Glutamatergic neuron (in vitro differentiated cells): ENCODE data around the gene VARS1. TPM values are rescaled to one million over a fixed set of nuclear protein-coding genes. Genes with fewer than 3 reads are reported as not detected.
"Not testable (repeated sequence)": the region's sequence is repeated elsewhere in the genome, so short reads cannot be mapped to it uniquely, and the experiment has no call there.

Source experiments
- DNase-seq: peaks from one replicate; pipeline ENCODE4 v3.0.0; 2022
- H3K27ac Mint-ChIP-seq: one replicate; pipeline ENCODE4 v1.8.0; 2020; ENCODE audit warnings: mild to moderate bottlenecking, mixed read lengths, inconsistent platforms; ENCODE audit not compliant: unreplicated experiment
- H3K27me3 Mint-ChIP-seq: one replicate; pipeline ENCODE4 v1.8.0; 2020; ENCODE audit warnings: mild to moderate bottlenecking, moderate library complexity, mixed read lengths, inconsistent platforms; ENCODE audit not compliant: unreplicated experiment
- H3K36me3 Mint-ChIP-seq: one replicate; pipeline ENCODE4 v1.8.0; 2020; ENCODE audit warnings: mild to moderate bottlenecking, mixed read lengths, inconsistent platforms; ENCODE audit not compliant: unreplicated experiment
- H3K4me1 Mint-ChIP-seq: one replicate; pipeline ENCODE4 v1.8.0; 2020; ENCODE audit warnings: mild to moderate bottlenecking, low read depth, mixed read lengths, inconsistent platforms; ENCODE audit not compliant: unreplicated experiment
- H3K4me3 Mint-ChIP-seq: one replicate; pipeline ENCODE4 v1.8.0; 2020; ENCODE audit warnings: mild to moderate bottlenecking, mixed read lengths, inconsistent platforms; ENCODE audit not compliant: unreplicated experiment
- H3K9me3 Mint-ChIP-seq: one replicate; pipeline ENCODE4 v1.8.0; 2020; ENCODE audit warnings: mild to moderate bottlenecking, moderate library complexity, mixed read lengths, inconsistent platforms; ENCODE audit not compliant: unreplicated experiment
- CTCF ChIP-seq: fragments of 200-600 bp; sonication (generic); IDR thresholded peaks from one replicate; pipeline ENCODE4 v1.5.0; 2021; ENCODE audit not compliant: partially characterized antibody, unreplicated experiment
- long read RNA-seq: library from polyadenylated mRNA; unstranded; transcript quantifications from one replicate; pipeline ENCODE4 v2.0.0, GENCODE V29; 2020; ENCODE audit not compliant: unreplicated experiment
- total RNA-seq: library from RNA; stranded (reverse); fragmentation: NEBNext Ultra II Directional; extraction: Animal tissue kit (Norgen Biotek cat#: 25700); gene quantifications from one replicate; pipeline ENCODE4 v1.2.1, GENCODE V29; 2021; ENCODE audit not compliant: unreplicated experiment

Gene VARS1
- total RNA-seq: 204 TPM
- long read RNA-seq, full-length matches to known transcripts: 16 of 35 reads
- long read RNA-seq, partial matches to known transcripts: 16 of 35 reads
- long read RNA-seq, other reads (novel, unspliced or antisense): 3 of 35 reads

GRCh38 chr6:31795616-31796298 is at the start of gene VARS1:
Gene VARS1, minus strand, starts transcription at chr6:31795752. Its CDS starts 535 bp downstream, at chr6:31795217.
- peak; percentile 91 for DNase-seq
- Mint-ChIP-seq H3K4me1 (peaks cover 18% of the 10 kb centered on the region), H3K9me3 (peaks cover 15% of the 10 kb centered on the region), H3K27ac (peak within 1 kb of the TSS; percentile 100), H3K4me3 (peak within 1 kb of the TSS; percentile 94), H3K36me3 (peaks cover under 1% of the 10 kb centered on the region), H3K27me3 (peaks cover 9% of the 10 kb centered on the region)
- TF ChIP-seq CTCF: peak; percentile 78

- Mint-ChIP-seq H3K27ac (no peak overlapping the region), H3K36me3 (no peaks in the 10 kb centered on the region), H3K4me1 (no peaks in the 10 kb centered on the region), H3K9me3 (peaks cover 2% of the 10 kb centered on the region), H3K4me3 (no peak overlapping the region), H3K27me3 (peaks cover 5% of the 10 kb centered on the region)
- DNase-seq: no peak
- TF ChIP-seq CTCF: no peak
Measured at GRCh38 chr6:31844507-31844906, 49.0 kb upstream of the VARS1 start.

- Mint-ChIP-seq H3K36me3 (no peaks in the 10 kb centered on the region), H3K4me3 (no peak overlapping the region), H3K27ac (no peak overlapping the region), H3K9me3 (peaks cover 2% of the 10 kb centered on the region), H3K4me1 (peaks cover 5% of the 10 kb centered on the region), H3K27me3 (peaks cover 5% of the 10 kb centered on the region)
- no peak for DNase-seq
- TF ChIP-seq CTCF: no peak
Measured at GRCh38 chr6:31842053-31842452, 46.5 kb upstream of the VARS1 start.

- not testable (repeated sequence) for H3K36me3 Mint-ChIP-seq, H3K9me3 Mint-ChIP-seq, H3K4me3 Mint-ChIP-seq, DNase-seq, H3K27ac Mint-ChIP-seq
- H3K4me1 Mint-ChIP-seq: peaks cover 16% of the 10 kb centered on the region
- peaks cover 16% of the 10 kb centered on the region for H3K27me3 Mint-ChIP-seq
Measured at GRCh38 chr6:31839779-31840126, 44.2 kb upstream of the VARS1 start.

- no peaks in the 10 kb centered on the region for H3K36me3 Mint-ChIP-seq
- peaks cover 11% of the 10 kb centered on the region for H3K9me3 Mint-ChIP-seq
- H3K4me3 Mint-ChIP-seq: peak overlapping the region; percentile 23
- H3K4me1 Mint-ChIP-seq: peaks cover 16% of the 10 kb centered on the region
- no peak for TF ChIP-seq CTCF
- DNase-seq: no peak
- H3K27ac Mint-ChIP-seq: peak overlapping the region; percentile 22
- peaks cover 19% of the 10 kb centered on the region for H3K27me3 Mint-ChIP-seq
Measured at GRCh38 chr6:31838968-31839367, 43.4 kb upstream of the VARS1 start.

GRCh38 chr6:31838114-31838553 is 42.6 kb upstream of the VARS1 start:
- not testable (repeated sequence) for H3K36me3 Mint-ChIP-seq, DNase-seq, H3K27ac Mint-ChIP-seq, H3K4me3 Mint-ChIP-seq
- Mint-ChIP-seq H3K27me3 (peaks cover 19% of the 10 kb centered on the region), H3K9me3 (peaks cover 11% of the 10 kb centered on the region), H3K4me1 (peaks cover 16% of the 10 kb centered on the region)
